C1 segment of cervical spinal cord (tissue), 14 donors: ENCODE measurements around the gene OBSCN.
"Not testable (repeated sequence)": the region's sequence is repeated elsewhere in the genome, so short reads cannot be mapped to it uniquely, and the experiment has no call there.

Experiments used
- DNase-seq, 14 donors: peaks; one replicate each; lab custom pipeline; 2025; lab: John Stamatoyannopoulos, UW

The OBSCN gene

GRCh38 chr1:228188249-228188648, 19.6 kb upstream of the OBSCN start:
- DNase-seq = not testable (repeated sequence)

- DNase-seq = no peak
Observed at GRCh38 chr1:228190182-228190581, 17.7 kb upstream of the OBSCN start.

- DNase-seq = no peak
Observed at GRCh38 chr1:228190778-228191177, 17.1 kb upstream of the OBSCN start.

GRCh38 chr1:228194436-228194835, 13.4 kb upstream of the OBSCN start:
- DNase-seq = no peak

- DNase-seq = no peak
Observed at GRCh38 chr1:228194921-228195812, 12.7 kb upstream of the OBSCN start.

GRCh38 chr1:228197555-228198147, 10.2 kb upstream of the OBSCN start:
- no peak for DNase-seq

- no peak for DNase-seq
Observed at GRCh38 chr1:228198977-228199590, 8.8 kb upstream of the OBSCN start.

- no peak for DNase-seq
Observed at GRCh38 chr1:228204958-228205357, 2.9 kb upstream of the OBSCN start.

- DNase-seq = no peak
Observed at GRCh38 chr1:228205526-228206436, 2.1 kb upstream of the OBSCN start.

- DNase-seq = no peak
Observed at GRCh38 chr1:228206582-228207351, 1.1 kb upstream of the OBSCN start.

GRCh38 chr1:228207381-228207810, 448 bp upstream of the OBSCN start:
- no peak for DNase-seq

- DNase-seq = no peak
Observed at GRCh38 chr1:228208831-228209551, 1.1 kb downstream of the OBSCN start.

- no peak for DNase-seq
Observed at GRCh38 chr1:228209657-228210056, 1.8 kb downstream of the OBSCN start.

- no peak for DNase-seq
Observed at GRCh38 chr1:228210076-228210651, 2.3 kb downstream of the OBSCN start.

GRCh38 chr1:228210712-228211530, 3.1 kb downstream of the OBSCN start:
- no peak for DNase-seq

- no peak for DNase-seq
Observed at GRCh38 chr1:228211531-228212414, 3.9 kb downstream of the OBSCN start.

GRCh38 chr1:228212415-228212965, 4.6 kb downstream of the OBSCN start:
- DNase-seq = no peak
